Measurements from ENCODE around the gene KLF18.
A peak's percentile ranks its signal among the peaks of the same experiment; 100 is the strongest.
"Not testable (repeated sequence)": the region's sequence is repeated elsewhere in the genome, so short reads cannot be mapped to it uniquely, and the experiment has no call there.

KLF18 gene

GRCh38 chr1:44119525-44119924 lies 21.9 kb downstream of the KLF18 start:
- DNase-seq = no peak

GRCh38 chr1:44118682-44119081 lies 22.7 kb downstream of the KLF18 start, which contains the start of gene KLF17:
TSS of gene KLF17 (plus strand) at chr1:44118821. CDS start at chr1:44118908, 87 bp downstream.
- no peak for DNase-seq

GRCh38 chr1:44117272-44117671 lies 24.2 kb downstream of the KLF18 start:
- DNase-seq = not testable (repeated sequence)

- DNase-seq = no peak
These were observed 27.3 kb downstream of the KLF18 start for GRCh38 chr1:44114098-44114497.

GRCh38 chr1:44113095-44113609 lies 28.3 kb downstream of the KLF18 start:
- no peak for DNase-seq

GRCh38 chr1:44112486-44112885 lies 28.9 kb downstream of the KLF18 start:
- no peak for DNase-seq

- DNase-seq = no peak
These were observed 29.6 kb downstream of the KLF18 start for GRCh38 chr1:44111861-44112260.

- DNase-seq = no peak
These were observed 30.5 kb downstream of the KLF18 start for GRCh38 chr1:44110916-44111315.

- DNase-seq = no peak
These were observed 32.5 kb downstream of the KLF18 start for GRCh38 chr1:44108971-44109370.

GRCh38 chr1:44108241-44108640 lies 33.2 kb downstream of the KLF18 start:
- DNase-seq = no peak

- no peak for DNase-seq
These were observed 35.6 kb downstream of the KLF18 start for GRCh38 chr1:44105810-44106209.

- no peak for DNase-seq
These were observed 37.9 kb downstream of the KLF18 start for GRCh38 chr1:44103270-44104131.

- DNase-seq = no peak
These were observed 40.1 kb downstream of the KLF18 start for GRCh38 chr1:44101328-44101727.

- no peak for DNase-seq
These were observed 41.1 kb downstream of the KLF18 start for GRCh38 chr1:44100183-44100868.

- DNase-seq = no peak
These were observed 47.4 kb downstream of the KLF18 start for GRCh38 chr1:44094047-44094446.

- no peak for DNase-seq
These were observed 50.8 kb downstream of the KLF18 start for GRCh38 chr1:44090429-44091252.

- peak; percentile 48 for DNase-seq
These were observed 51.9 kb downstream of the KLF18 start for GRCh38 chr1:44089371-44090048.

Data from DMS153 (cell line).